Measurements from ENCODE around the gene ANGPTL8.

ANGPTL8 gene

DNA sequence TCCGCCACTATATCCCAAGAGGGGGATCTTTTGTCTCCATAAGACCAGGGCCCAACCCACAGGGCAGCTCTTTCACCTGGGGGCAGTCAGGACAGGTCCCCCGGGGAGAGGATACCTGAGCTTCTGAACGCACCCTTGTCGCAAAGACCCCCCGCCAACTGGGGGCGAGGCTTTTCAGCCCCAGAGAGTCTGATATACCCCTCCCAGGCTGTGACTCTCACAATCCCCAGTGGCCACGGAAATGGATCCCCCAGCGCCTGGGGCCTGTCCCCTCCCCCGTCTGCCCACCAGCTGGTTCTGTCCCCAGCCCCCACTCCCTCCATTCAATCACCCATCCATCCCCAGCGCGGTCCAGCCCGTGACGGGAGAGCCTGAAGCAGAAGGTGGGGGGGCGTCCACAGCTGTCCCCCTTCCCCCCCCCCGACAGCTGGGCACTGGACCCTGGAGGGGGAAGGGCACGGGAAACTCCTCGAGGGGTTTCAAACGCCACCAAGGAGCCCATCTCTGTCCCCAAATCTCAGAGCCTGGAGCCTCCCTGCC, 22.1 kb downstream of the ANGPTL8 start:
- Histone ChIP-seq H2BK12ac (ENCODE audit: low read length) (no peak overlapping the region), H3K79me2 (ENCODE audit: control insufficient read depth, insufficient read depth, low read length, poor library complexity) (peaks cover 5% of the 10 kb centered on the region), H3K27ac (ENCODE audit: low read depth, low read length) (no peak overlapping the region), H3K36me3 (ENCODE audit: control insufficient read depth in 1 of 2, insufficient read depth in 2 of 2, low read length in 2 of 2) (no peaks in the 10 kb centered on the region), H4K12ac (ENCODE audit: low read depth, low read length) (peak overlapping the region; percentile 77), H4K91ac (ENCODE audit: low read depth, low read length) (peak overlapping the region; percentile 66), H3K9ac (ENCODE audit: low read length) (peak overlapping the region; percentile 8), H4K8ac (ENCODE audit: low read depth, low read length) (peak overlapping the region; percentile 85), H3K79me1 (ENCODE audit: low read length) (peaks cover 6% of the 10 kb centered on the region), H3K4me3 (ENCODE audit: low read depth, low read length) (peak overlapping the region; percentile 68), H2BK5ac (ENCODE audit: low read depth, low read length, poor library complexity) (peak overlapping the region; percentile 27), H3K18ac (ENCODE audit: low read length) (peak overlapping the region; percentile 49), H3K4me1 (ENCODE audit: control insufficient read depth in 1 of 2, insufficient read depth in 2 of 2, low read length in 2 of 2) (peaks cover 7 to 9% of the 10 kb centered on the region in 2 experiments), H3K23ac (ENCODE audit: low read length) (no peak overlapping the region), H2BK120ac (ENCODE audit: insufficient read depth, low read length, poor library complexity) (peak overlapping the region; percentile 33), H3K27me3 (ENCODE audit: insufficient read depth, low read length) (no peaks in the 10 kb centered on the region), H3K4me2 (ENCODE audit: low read length) (peak overlapping the region; percentile 93), H3K4ac (ENCODE audit: low read depth, low read length) (peak overlapping the region; percentile 73), H3K14ac (ENCODE audit: low read length) (peak overlapping the region; percentile 78), H2AFZ (ENCODE audit: insufficient read depth, low read length, poor library complexity) (peak overlapping the region; percentile 91), H3K9me3 (ENCODE audit: insufficient read depth, low read depth, low read length) (peaks cover 2% of the 10 kb centered on the region), H2AK5ac (ENCODE audit: low read length) (peak overlapping the region; percentile 40)
- DNase-seq, result no peak
- no CpG with 5 or more reads among the region's 18 CpGs for WGBS (ENCODE audit: extremely low coverage, insufficient coverage, insufficient read length)

DNA sequence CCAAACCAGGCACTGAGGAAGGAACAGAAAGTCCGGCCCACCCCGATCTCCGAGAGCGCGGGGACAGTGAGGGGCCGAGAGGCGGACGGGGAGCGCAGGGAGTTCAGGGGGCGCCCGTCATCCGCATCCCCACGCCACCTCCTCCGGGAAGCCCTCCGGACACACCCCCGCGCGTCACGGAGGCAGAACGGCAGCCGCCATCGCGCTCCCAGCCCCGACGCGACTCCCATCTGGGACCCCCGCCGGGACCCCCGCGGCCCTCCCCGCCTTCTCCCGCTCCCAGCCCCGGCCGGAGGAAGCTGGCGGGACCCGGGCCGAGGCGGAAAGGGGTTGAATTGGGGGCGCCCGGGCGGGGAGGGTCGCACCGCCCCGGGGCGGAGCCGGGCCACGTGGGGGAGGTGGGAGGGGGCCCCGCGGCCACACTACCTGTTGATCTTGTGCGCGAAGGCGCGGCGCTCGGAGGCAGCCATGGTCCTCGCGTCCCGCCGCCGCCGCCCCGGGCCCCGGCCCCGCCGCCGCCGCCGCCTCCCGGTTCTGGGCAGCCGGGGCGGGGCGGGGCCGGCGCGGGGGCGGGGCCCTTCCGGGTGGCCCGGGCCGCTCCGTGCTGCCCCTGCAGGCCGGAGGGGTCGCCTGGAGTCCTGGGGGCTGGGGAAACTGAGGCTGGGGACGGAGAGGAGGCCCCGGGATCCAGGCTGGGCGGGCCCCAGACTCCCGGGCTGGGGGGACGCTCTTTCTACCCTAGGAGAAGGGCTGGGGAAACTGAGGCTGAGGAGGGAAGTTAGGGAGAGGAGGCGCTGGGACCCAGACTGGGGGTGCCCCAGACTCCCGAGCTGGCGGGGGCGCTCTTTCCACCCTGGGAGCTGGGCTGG, 22.8 kb downstream of the ANGPTL8 start, which contains the start of gene DOCK6:
DOCK6 (minus strand) TSS at position 554 of the 869 bp plus-strand sequence; CDS start at position 470, 84 bp downstream.
- DNase-seq, result peak in 1 of 2 donors; percentile 18
- peak within 1 kb of the TSS; percentile 91 for H2AFZ ChIP-seq (ENCODE audit: insufficient read depth, low read length, poor library complexity)
- H3K23ac ChIP-seq (ENCODE audit: low read length), result no peak within 1 kb of the TSS
- peak within 1 kb of the TSS; percentile 68 for H3K4me3 ChIP-seq (ENCODE audit: low read depth, low read length)
- peak within 1 kb of the TSS; percentile 27 for H2BK5ac ChIP-seq (ENCODE audit: low read depth, low read length, poor library complexity)
- H3K27me3 ChIP-seq (ENCODE audit: insufficient read depth, low read length), result no peaks in the 10 kb centered on the region
- H3K4ac ChIP-seq (ENCODE audit: low read depth, low read length), result peak within 1 kb of the TSS; percentile 73
- WGBS (ENCODE audit: extremely low coverage, insufficient coverage, insufficient read length), result no CpG with 5 or more reads among the region's 91 CpGs
- H3K4me1 ChIP-seq (ENCODE audit: control insufficient read depth in 1 of 2, insufficient read depth in 2 of 2, low read length in 2 of 2), result peaks cover 7 to 9% of the 10 kb centered on the region in 2 experiments
- H3K18ac ChIP-seq (ENCODE audit: low read length), result peak within 1 kb of the TSS; percentile 74
- peaks cover 2% of the 10 kb centered on the region for H3K9me3 ChIP-seq (ENCODE audit: insufficient read depth, low read depth, low read length)
- H2AK5ac ChIP-seq (ENCODE audit: low read length), result peak within 1 kb of the TSS; percentile 94
- H2BK120ac ChIP-seq (ENCODE audit: insufficient read depth, low read length, poor library complexity), result peak within 1 kb of the TSS; percentile 83
- peak within 1 kb of the TSS; percentile 98 for H4K8ac ChIP-seq (ENCODE audit: low read depth, low read length)
- H3K9ac ChIP-seq (ENCODE audit: low read length), result peak within 1 kb of the TSS; percentile 8
- H3K27ac ChIP-seq (ENCODE audit: low read depth, low read length), result no peak within 1 kb of the TSS
- H4K12ac ChIP-seq (ENCODE audit: low read depth, low read length), result peak within 1 kb of the TSS; percentile 96
- H3K14ac ChIP-seq (ENCODE audit: low read length), result peak within 1 kb of the TSS; percentile 94
- H4K91ac ChIP-seq (ENCODE audit: low read depth, low read length), result peak within 1 kb of the TSS; percentile 70
- peak within 1 kb of the TSS; percentile 93 for H3K4me2 ChIP-seq (ENCODE audit: low read length)
- H3K36me3 ChIP-seq (ENCODE audit: control insufficient read depth in 1 of 2, insufficient read depth in 2 of 2, low read length in 2 of 2), result no peaks in the 10 kb centered on the region
- H2BK12ac ChIP-seq (ENCODE audit: low read length), result peak within 1 kb of the TSS; percentile 75
- H3K79me2 ChIP-seq (ENCODE audit: control insufficient read depth, insufficient read depth, low read length, poor library complexity), result peaks cover 5% of the 10 kb centered on the region
- peaks cover 6% of the 10 kb centered on the region for H3K79me1 ChIP-seq (ENCODE audit: low read length)

DNA sequence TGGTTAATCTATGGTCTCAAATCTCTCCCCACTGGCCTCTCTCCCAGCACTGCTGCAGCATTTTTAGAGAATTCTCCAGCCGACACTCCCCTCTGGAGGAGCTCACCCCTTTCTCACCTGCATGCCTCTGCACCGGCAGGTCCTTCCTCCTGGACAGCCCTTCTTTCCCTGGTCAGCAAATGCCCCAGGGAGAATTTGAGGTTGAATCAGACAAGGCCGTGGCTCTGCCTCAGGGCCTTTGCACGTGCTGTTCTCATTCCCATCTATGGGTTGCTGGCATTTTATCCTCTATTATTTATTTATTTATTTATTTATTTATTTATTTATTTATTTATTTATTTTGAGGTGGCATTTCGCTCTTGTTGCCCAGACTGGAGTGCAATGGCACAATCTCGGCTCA, 24.3 kb downstream of the ANGPTL8 start:
- H2BK120ac ChIP-seq (ENCODE audit: insufficient read depth, low read length, poor library complexity), result no peak overlapping the region
- H2AFZ ChIP-seq (ENCODE audit: insufficient read depth, low read length, poor library complexity), result no peak overlapping the region
- WGBS (ENCODE audit: extremely low coverage, insufficient coverage, insufficient read length), result no CpG with 5 or more reads among the region's 6 CpGs
- no peaks in the 10 kb centered on the region for H3K36me3 ChIP-seq (ENCODE audit: control insufficient read depth in 1 of 2, insufficient read depth in 2 of 2, low read length in 2 of 2)
- no peak overlapping the region for H2AK5ac ChIP-seq (ENCODE audit: low read length)
- H3K27ac ChIP-seq (ENCODE audit: low read depth, low read length), result no peak overlapping the region
- no peak overlapping the region for H4K91ac ChIP-seq (ENCODE audit: low read depth, low read length)
- peaks cover 7% of the 10 kb centered on the region for H3K79me1 ChIP-seq (ENCODE audit: low read length)
- H2BK12ac ChIP-seq (ENCODE audit: low read length), result no peak overlapping the region
- peak; percentile 27 to 52 for DNase-seq
- no peak overlapping the region for H3K23ac ChIP-seq (ENCODE audit: low read length)
- no peaks in the 10 kb centered on the region for H3K27me3 ChIP-seq (ENCODE audit: insufficient read depth, low read length)
- no peak overlapping the region for H4K8ac ChIP-seq (ENCODE audit: low read depth, low read length)
- no peak overlapping the region for H3K4me3 ChIP-seq (ENCODE audit: low read depth, low read length)
- H2BK5ac ChIP-seq (ENCODE audit: low read depth, low read length, poor library complexity), result no peak overlapping the region
- H3K79me2 ChIP-seq (ENCODE audit: control insufficient read depth, insufficient read depth, low read length, poor library complexity), result peaks cover 5% of the 10 kb centered on the region
- H3K4ac ChIP-seq (ENCODE audit: low read depth, low read length), result no peak overlapping the region
- H3K9me3 ChIP-seq (ENCODE audit: insufficient read depth, low read depth, low read length), result peaks cover 2% of the 10 kb centered on the region
- no peak overlapping the region for H4K12ac ChIP-seq (ENCODE audit: low read depth, low read length)
- H3K9ac ChIP-seq (ENCODE audit: low read length), result no peak overlapping the region
- H3K4me2 ChIP-seq (ENCODE audit: low read length), result no peak overlapping the region
- H3K18ac ChIP-seq (ENCODE audit: low read length), result no peak overlapping the region
- H3K4me1 ChIP-seq (ENCODE audit: control insufficient read depth in 1 of 2, insufficient read depth in 2 of 2, low read length in 2 of 2), result peaks cover 7 to 10% of the 10 kb centered on the region in 2 experiments
- H3K14ac ChIP-seq (ENCODE audit: low read length), result no peak overlapping the region

DNA sequence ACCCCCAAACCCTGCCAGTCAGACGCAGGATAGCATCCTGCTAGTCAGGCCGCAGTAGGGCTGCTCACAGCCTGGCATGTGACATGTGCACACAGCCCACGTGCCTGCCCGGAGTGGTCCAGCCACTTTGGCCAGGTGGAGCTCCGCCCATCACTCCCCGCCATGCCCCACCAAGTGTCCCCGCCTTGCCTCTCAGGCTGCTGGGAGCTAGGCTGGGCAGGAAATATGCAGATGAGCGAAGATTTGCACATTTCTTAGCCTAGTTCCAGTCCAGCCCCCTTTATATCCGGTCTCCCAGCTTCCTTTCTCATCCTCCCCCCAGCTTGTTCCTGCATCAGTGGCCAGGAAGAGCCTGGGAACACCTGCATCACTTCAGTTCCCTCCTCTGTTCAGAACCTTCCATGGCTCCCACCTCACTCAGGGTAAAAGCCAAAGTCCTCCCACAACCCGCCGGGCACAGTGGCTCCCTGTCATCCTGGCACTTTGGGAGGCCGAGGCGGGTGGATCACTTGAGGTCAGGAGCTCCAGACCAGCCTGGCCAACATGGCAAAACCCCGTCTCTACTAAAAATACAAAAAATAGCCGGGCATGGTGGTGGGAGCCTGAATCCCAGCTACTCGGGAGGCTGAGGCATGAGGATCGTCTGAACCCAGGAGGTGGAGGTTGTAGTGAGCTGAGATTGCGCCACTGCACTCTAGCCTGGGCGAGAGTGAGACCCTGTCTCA, 25.2 kb downstream of the ANGPTL8 start:
- peaks cover 5% of the 10 kb centered on the region for H3K79me2 ChIP-seq (ENCODE audit: control insufficient read depth, insufficient read depth, low read length, poor library complexity)
- no CpG with 5 or more reads among the region's 19 CpGs for WGBS (ENCODE audit: extremely low coverage, insufficient coverage, insufficient read length)
- H3K27ac ChIP-seq (ENCODE audit: low read depth, low read length), result no peak overlapping the region
- H2BK12ac ChIP-seq (ENCODE audit: low read length), result no peak overlapping the region
- no peak overlapping the region for H3K4ac ChIP-seq (ENCODE audit: low read depth, low read length)
- no peak overlapping the region for H4K8ac ChIP-seq (ENCODE audit: low read depth, low read length)
- peaks cover 7 to 12% of the 10 kb centered on the region in 2 experiments for H3K4me1 ChIP-seq (ENCODE audit: control insufficient read depth in 1 of 2, insufficient read depth in 2 of 2, low read length in 2 of 2)
- H3K4me2 ChIP-seq (ENCODE audit: low read length), result no peak overlapping the region
- no peak overlapping the region for H3K14ac ChIP-seq (ENCODE audit: low read length)
- H3K18ac ChIP-seq (ENCODE audit: low read length), result no peak overlapping the region
- H3K36me3 ChIP-seq (ENCODE audit: control insufficient read depth in 1 of 2, insufficient read depth in 2 of 2, low read length in 2 of 2), result no peaks in the 10 kb centered on the region
- no peaks in the 10 kb centered on the region for H3K27me3 ChIP-seq (ENCODE audit: insufficient read depth, low read length)
- no peak overlapping the region for H2BK5ac ChIP-seq (ENCODE audit: low read depth, low read length, poor library complexity)
- no peak overlapping the region for H3K9ac ChIP-seq (ENCODE audit: low read length)
- H4K91ac ChIP-seq (ENCODE audit: low read depth, low read length), result no peak overlapping the region
- H3K79me1 ChIP-seq (ENCODE audit: low read length), result peaks cover 10% of the 10 kb centered on the region
- H4K12ac ChIP-seq (ENCODE audit: low read depth, low read length), result no peak overlapping the region
- H3K4me3 ChIP-seq (ENCODE audit: low read depth, low read length), result no peak overlapping the region
- H3K9me3 ChIP-seq (ENCODE audit: insufficient read depth, low read depth, low read length), result peaks cover 2% of the 10 kb centered on the region
- no peak overlapping the region for H2AFZ ChIP-seq (ENCODE audit: insufficient read depth, low read length, poor library complexity)
- no peak overlapping the region for H3K23ac ChIP-seq (ENCODE audit: low read length)
- H2AK5ac ChIP-seq (ENCODE audit: low read length), result no peak overlapping the region
- no peak overlapping the region for H2BK120ac ChIP-seq (ENCODE audit: insufficient read depth, low read length, poor library complexity)
- DNase-seq, result no peak
